Thoracic aorta (tissue), 2 donors: ENCODE results near the gene KRABD2.

ENCODE experiments used
- ATAC-seq: fragments of 150-250 bp; one replicate; pipeline ENCODE4 v1.8.0; 2017; ENCODE audit warnings: low read depth; ENCODE audit not compliant: insufficient number of reproducible peaks, low FRiP score
- DNase-seq: peaks from one replicate; pipeline ENCODE4 v3.0.0-alpha.2; 2020; ENCODE audit warnings: low spot score
- H3K27ac ChIP-seq, 2 donors: fragments of 200-600 bp; sonication (generic); 1 replicate in 1 of 2; 2 replicates in 1 of 2; pipeline ENCODE4 v1.5.1; 2016; ENCODE audit warnings: mild to moderate bottlenecking in 2 of 2, moderate library complexity in 2 of 2
- H3K27me3 ChIP-seq: fragments of 200-600 bp; sonication (generic); replicated peaks from 2 replicates; pipeline ENCODE4 v1.6.0; 2016; ENCODE audit warnings: mild to moderate bottlenecking; ENCODE audit not compliant: insufficient read depth
- H3K36me3 ChIP-seq: fragments of 200-600 bp; sonication (generic); one replicate; pipeline ENCODE4 v1.5.1; 2016
- H3K4me1 ChIP-seq, 2 donors: fragments of 200-600 bp; sonication (generic); 1 replicate in 1 of 2; 2 replicates in 1 of 2; pipeline versions ENCODE4 v1.5.1 to v1.6.0; 2016; ENCODE audit warnings: low read depth in 2 of 2, mild to moderate bottlenecking in 1 of 2; ENCODE audit not compliant: control insufficient read depth in 1 of 2
- H3K4me3 ChIP-seq: fragments of 200-600 bp; sonication (generic); 2 replicates; pipeline ENCODE4 v1.5.1; 2016; ENCODE audit warnings: mild to moderate bottlenecking
- H3K9me3 ChIP-seq: fragments of 200-600 bp; sonication (generic); 2 replicates; pipeline ENCODE4 v1.5.1; 2016
- CTCF ChIP-seq: fragments of 200-600 bp; sonication (generic); IDR thresholded peaks from one replicate; pipeline ENCODE4 v1.5.1; 2019; ENCODE audit warnings: antibody characterized with exemption

The KRABD2 gene

GRCh38 chr17:8409966-8410882, 33.7 kb upstream of the KRABD2 start:
- DNase-seq (peak; percentile 65), ATAC-seq (peak; percentile 95)
- Histone ChIP-seq H3K4me3 (peak overlapping the region; percentile 37), H3K9me3 (no peaks in the 10 kb centered on the region), H3K27me3 (no peaks in the 10 kb centered on the region), H3K27ac (no peak overlapping the region), H3K4me1 (peaks cover 4 to 5% of the 10 kb centered on the region in 2 donors), H3K36me3 (no peaks in the 10 kb centered on the region)
- peak; percentile 87 for TF ChIP-seq CTCF

DNA sequence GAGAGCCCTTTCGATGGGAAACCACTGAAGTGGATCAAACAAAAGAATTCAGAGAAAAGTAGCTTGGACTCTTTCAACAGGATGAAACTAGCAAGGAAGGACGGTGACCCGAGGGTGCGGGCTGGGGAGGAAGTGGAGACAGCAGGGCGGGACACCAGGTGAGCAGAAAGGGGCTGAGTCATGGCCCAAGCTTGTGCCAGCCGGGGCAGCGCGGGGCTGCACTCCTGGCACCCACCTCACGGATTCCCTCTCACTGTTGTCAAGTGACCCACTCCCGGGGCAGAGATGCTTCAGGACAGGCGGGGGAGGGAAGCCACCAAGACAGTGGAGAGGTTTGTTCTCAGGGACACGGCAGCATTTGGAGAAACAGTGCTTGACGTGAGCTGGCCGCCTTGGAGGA, 31.9 kb upstream of the KRABD2 start:
- no peak for DNase-seq
- no peak for ATAC-seq
- H3K27me3 ChIP-seq = no peaks in the 10 kb centered on the region
- TF ChIP-seq CTCF = no peak
- no peak overlapping the region for H3K4me3 ChIP-seq
- no peaks in the 10 kb centered on the region for H3K36me3 ChIP-seq
- H3K4me1 ChIP-seq = peaks cover 4 to 5% of the 10 kb centered on the region in 2 donors
- no peak overlapping the region for H3K27ac ChIP-seq
- no peaks in the 10 kb centered on the region for H3K9me3 ChIP-seq

GRCh38 chr17:8406174-8406573, 29.7 kb upstream of the KRABD2 start:
- no peak for TF ChIP-seq CTCF
- ATAC-seq = no peak
- Histone ChIP-seq H3K4me3 (no peak overlapping the region), H3K36me3 (no peaks in the 10 kb centered on the region), H3K27me3 (no peaks in the 10 kb centered on the region), H3K27ac (no peak overlapping the region), H3K4me1 (peaks cover 4 to 5% of the 10 kb centered on the region in 2 donors), H3K9me3 (no peaks in the 10 kb centered on the region)
- no peak for DNase-seq

DNA sequence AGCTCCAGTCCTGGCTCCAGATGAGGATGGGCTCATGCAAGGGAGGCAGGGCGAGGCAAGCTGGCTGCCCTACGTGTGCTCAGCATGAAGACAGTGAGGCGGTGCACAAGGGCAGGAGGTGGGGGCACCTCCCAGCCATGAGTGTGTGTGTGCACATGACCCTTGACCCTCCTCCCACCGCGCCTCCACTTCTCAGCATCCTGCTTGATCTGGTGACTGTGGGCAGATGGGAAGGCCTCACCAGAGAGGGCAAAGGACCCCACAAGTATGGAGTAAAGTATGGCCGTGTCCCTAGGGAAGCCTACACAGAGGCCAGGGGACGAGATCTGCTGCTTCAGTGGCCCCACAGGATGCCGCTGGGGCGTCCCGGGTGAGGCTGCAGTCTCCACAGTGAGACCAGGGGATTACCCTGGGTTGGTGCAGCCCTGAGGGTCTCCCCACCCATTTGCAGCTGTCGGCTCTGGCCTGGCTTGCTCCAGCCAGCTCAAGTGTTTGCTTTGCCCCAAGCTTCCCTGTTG, 29.1 kb upstream of the KRABD2 start:
- Histone ChIP-seq H3K36me3 (no peaks in the 10 kb centered on the region), H3K27me3 (no peaks in the 10 kb centered on the region), H3K9me3 (no peaks in the 10 kb centered on the region), H3K4me1 (peaks cover 2 to 5% of the 10 kb centered on the region in 2 donors), H3K4me3 (no peak overlapping the region), H3K27ac (no peak overlapping the region)
- ATAC-seq (no peak), DNase-seq (no peak)
- no peak for TF ChIP-seq CTCF

GRCh38 chr17:8402921-8403536, 26.5 kb upstream of the KRABD2 start:
- no peak for TF ChIP-seq CTCF
- ATAC-seq = no peak
- no peaks in the 10 kb centered on the region for H3K27me3 ChIP-seq

More at GRCh38 chr17:8402921-8403536, 26.5 kb upstream of the KRABD2 start:
- no peaks in the 10 kb centered on the region for H3K36me3 ChIP-seq
- H3K4me1 ChIP-seq = no peaks in the 10 kb centered on the region
- no peak overlapping the region for H3K27ac ChIP-seq
- no peak overlapping the region for H3K4me3 ChIP-seq
- H3K9me3 ChIP-seq = no peaks in the 10 kb centered on the region
- DNase-seq = no peak
